ENCODE results near the gene CABLES1.

CABLES1 gene

GRCh38 chr18:23306822-23307221 is 171.5 kb downstream of the CABLES1 start:
- TF ChIP-seq FOXK2 (IDR thresholded peaks at IDR 0.05), result no peak
- TF ChIP-seq ELF4 (IDR thresholded peaks at IDR 0.05), result no peak
- no peak for TF ChIP-seq FOXM1 (IDR thresholded peaks at IDR 0.05; ENCODE audit: borderline replicate concordance)
- TF ChIP-seq SUZ12 (IDR thresholded peaks at IDR 0.05), result no peak
- TF ChIP-seq ARNT (IDR thresholded peaks at IDR 0.05), result no peak
- no peak for TF ChIP-seq CTBP1 (IDR thresholded peaks at IDR 0.05; ENCODE audit: borderline replicate concordance)
- no peak for TF ChIP-seq SP1 (IDR thresholded peaks at IDR 0.05)
- TF ChIP-seq LEF1 (IDR thresholded peaks at IDR 0.05; ENCODE audit: borderline replicate concordance), result no peak
- no peak for TF ChIP-seq L3MBTL2 (conservative IDR thresholded peaks at IDR 0.05)
- TF ChIP-seq PKNOX1 (IDR thresholded peaks at IDR 0.05), result no peak
- no peak for TF ChIP-seq NFRKB (IDR thresholded peaks at IDR 0.05)
- TF ChIP-seq BHLHE40 (IDR thresholded peaks at IDR 0.05; ENCODE audit: borderline replicate concordance), result no peak
- TF ChIP-seq TARDBP (IDR thresholded peaks at IDR 0.05), result no peak
- TF ChIP-seq HDGF (IDR thresholded peaks at IDR 0.05; ENCODE audit: borderline replicate concordance), result no peak
- no peak for TF ChIP-seq FOXA1 (IDR thresholded peaks at IDR 0.05)
- TF ChIP-seq ZNF384 (IDR thresholded peaks at IDR 0.05), result no peak

GRCh38 chr18:23307567-23308295 is 172.4 kb downstream of the CABLES1 start:
- CTCF ChIA-PET, result no interaction called here
- POLR2A ChIA-PET, result interaction anchor here (0.7 kb wide), 1 partner anchor 13 kb away, joined by 3 read pairs; no protein-coding TSS in a partner anchor
- DNase-seq (ENCODE audit: extremely low spot score), result no peak
- TF ChIP-seq ELF4 (IDR thresholded peaks at IDR 0.05) (no peak), NFRKB (IDR thresholded peaks at IDR 0.05) (no peak), ARNT (IDR thresholded peaks at IDR 0.05) (no peak), BHLHE40 (IDR thresholded peaks at IDR 0.05; ENCODE audit: borderline replicate concordance) (no peak), FOXM1 (IDR thresholded peaks at IDR 0.05; ENCODE audit: borderline replicate concordance) (no peak), SUZ12 (IDR thresholded peaks at IDR 0.05) (no peak), LEF1 (IDR thresholded peaks at IDR 0.05; ENCODE audit: borderline replicate concordance) (no peak), TARDBP (IDR thresholded peaks at IDR 0.05) (no peak), PKNOX1 (IDR thresholded peaks at IDR 0.05) (no peak), ZNF384 (IDR thresholded peaks at IDR 0.05) (no peak), FOXA1 (IDR thresholded peaks at IDR 0.05) (no peak), CTBP1 (IDR thresholded peaks at IDR 0.05; ENCODE audit: borderline replicate concordance) (no peak)

More at GRCh38 chr18:23306822-23307221, 171.5 kb downstream of the CABLES1 start:
- CTCF ChIA-PET, result no interaction called here
- POLR2A ChIA-PET, result interaction anchor here (0.7 kb wide), 1 partner anchor 14 kb away, joined by 3 read pairs; no protein-coding TSS in a partner anchor
- no peak for DNase-seq (ENCODE audit: extremely low spot score)
